Measurements from ENCODE around the gene SYPL1. TPM values are rescaled to one million over a fixed set of nuclear protein-coding genes. Genes with fewer than 3 reads are reported as not detected.

SYPL1 gene
- total and polyA plus RNA-seq, 9 of the 15 experiments (the other 6 are each of a cell fraction or from before 2014, with no cell fraction given) = 23.8 to 214 (median 70.2) TPM

- TF ChIP-seq ZNF707 (CRISPR knock-in tag; conservative IDR thresholded peaks at IDR 0.05) = no peak
- TF ChIP-seq MNT (conservative IDR thresholded peaks at IDR 0.05) = peak in 1 of 2 experiments; percentile 66; a peak in 2 of 4 replicates
- no peak for TF ChIP-seq MCM2 (IDR thresholded peaks at IDR 0.05; ENCODE audit: low read depth)
- TF ChIP-seq NCOR1 (IDR thresholded peaks at IDR 0.05) = peak; percentile 95
- no peak for TF ChIP-seq SAFB (IDR thresholded peaks at IDR 0.05; ENCODE audit: borderline replicate concordance, low read depth, low read length)
- no peak for TF ChIP-seq BRCA1 (IDR thresholded peaks at IDR 0.05)
- no peak for TF ChIP-seq BRCA1 (CRISPR knock-in tag; IDR thresholded peaks at IDR 0.05)
- TF ChIP-seq, protein P1, sequence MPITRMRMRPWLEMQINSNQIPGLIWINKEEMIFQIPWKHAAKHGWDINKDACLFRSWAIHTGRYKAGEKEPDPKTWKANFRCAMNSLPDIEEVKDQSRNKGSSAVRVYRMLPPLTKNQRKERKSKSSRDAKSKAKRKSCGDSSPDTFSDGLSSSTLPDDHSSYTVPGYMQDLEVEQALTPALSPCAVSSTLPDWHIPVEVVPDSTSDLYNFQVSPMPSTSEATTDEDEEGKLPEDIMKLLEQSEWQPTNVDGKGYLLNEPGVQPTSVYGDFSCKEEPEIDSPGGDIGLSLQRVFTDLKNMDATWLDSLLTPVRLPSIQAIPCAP (CRISPR knock-in tag; IDR thresholded peaks at IDR 0.05; ENCODE audit: borderline replicate concordance) = no peak
- TF ChIP-seq ZNF717 (CRISPR knock-in tag; IDR thresholded peaks at IDR 0.05) = no peak
- no peak; the same call in 1 of the 2 replicates for TF ChIP-seq EP400 (IDR thresholded peaks at IDR 0.05)
- TF ChIP-seq NUFIP1 (IDR thresholded peaks at IDR 0.05; ENCODE audit: partially characterized antibody) = no peak
- TF ChIP-seq NBN (IDR thresholded peaks at IDR 0.05; ENCODE audit: low read depth) = peak; percentile 95
- TF ChIP-seq ZNF79 (CRISPR knock-in tag; IDR thresholded peaks at IDR 0.05; ENCODE audit: low read depth) = no peak
- TF ChIP-seq EP300 (IDR thresholded peaks at IDR 0.05; ENCODE audit: low read length) = peak; percentile 99
- no peak for TF ChIP-seq U2AF2 (optimal IDR thresholded peaks at IDR 0.05; ENCODE audit: low read depth, low read length)
- no peak for TF ChIP-seq KDM5B (IDR thresholded peaks at IDR 0.05; ENCODE audit: insufficient replicate concordance, low read depth, low read length)
- no peak for TF ChIP-seq ZNF133 (CRISPR knock-in tag; IDR thresholded peaks at IDR 0.05)
- no peak for TF ChIP-seq DACH1 (IDR thresholded peaks at IDR 0.05; ENCODE audit: partially characterized antibody)
- TF ChIP-seq, protein P2, sequence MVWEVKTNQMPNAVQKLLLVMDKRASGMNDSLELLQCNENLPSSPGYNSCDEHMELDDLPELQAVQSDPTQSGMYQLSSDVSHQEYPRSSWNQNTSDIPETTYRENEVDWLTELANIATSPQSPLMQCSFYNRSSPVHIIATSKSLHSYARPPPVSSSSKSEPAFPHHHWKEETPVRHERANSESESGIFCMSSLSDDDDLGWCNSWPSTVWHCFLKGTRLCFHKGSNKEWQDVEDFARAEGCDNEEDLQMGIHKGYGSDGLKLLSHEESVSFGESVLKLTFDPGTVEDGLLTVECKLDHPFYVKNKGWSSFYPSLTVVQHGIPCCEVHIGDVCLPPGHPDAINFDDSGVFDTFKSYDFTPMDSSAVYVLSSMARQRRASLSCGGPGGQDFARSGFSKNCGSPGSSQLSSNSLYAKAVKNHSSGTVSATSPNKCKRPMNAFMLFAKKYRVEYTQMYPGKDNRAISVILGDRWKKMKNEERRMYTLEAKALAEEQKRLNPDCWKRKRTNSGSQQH (CRISPR knock-in tag; IDR thresholded peaks at IDR 0.05) = no peak
- no peak for TF ChIP-seq ZNF445 (CRISPR knock-in tag; IDR thresholded peaks at IDR 0.05; ENCODE audit: low read depth)
Observed at GRCh38 chr7:106071999-106072714, 40.0 kb downstream of the SYPL1 start (continued).

Measured in K562 (cell line).